Omental fat pad (tissue), 4 donors: ENCODE data around the gene CHERP. TPM values are rescaled to one million over a fixed set of nuclear protein-coding genes. Genes with fewer than 3 reads are reported as not detected.

Experiments
- ATAC-seq: fragments of 150-250 bp; one replicate; pipeline ENCODE4 v1.9.1; 2016; ENCODE audit warnings: mild to moderate bottlenecking, moderate library complexity; ENCODE audit not compliant: low FRiP score
- DNase-seq: peaks from one replicate; pipeline ENCODE4 v3.0.0-alpha.2; 2019; ENCODE audit warnings: low spot score
- total RNA-seq, 4 donors: library from RNA; depleted of rRNA; stranded (reverse); fragments of >200 nt; gene quantifications; one replicate each; pipeline ENCODE4 v1.1.0, GENCODE V29; 2016
- TF ChIP-seq, protein P1 (sequence below), 3 donors: fragments of 450-650 bp; IDR thresholded peaks; one replicate each; pipeline ENCODE4 v1.5.1; 2016 to 2017; ENCODE audit warnings: antibody characterized with exemption in 3 of 3, mild to moderate bottlenecking in 3 of 3, moderate library complexity in 2 of 3

CHERP gene
- total RNA-seq, 4 donors from 2014 or later, result 5.9 to 25.1 (median 10.8) TPM

DNA sequence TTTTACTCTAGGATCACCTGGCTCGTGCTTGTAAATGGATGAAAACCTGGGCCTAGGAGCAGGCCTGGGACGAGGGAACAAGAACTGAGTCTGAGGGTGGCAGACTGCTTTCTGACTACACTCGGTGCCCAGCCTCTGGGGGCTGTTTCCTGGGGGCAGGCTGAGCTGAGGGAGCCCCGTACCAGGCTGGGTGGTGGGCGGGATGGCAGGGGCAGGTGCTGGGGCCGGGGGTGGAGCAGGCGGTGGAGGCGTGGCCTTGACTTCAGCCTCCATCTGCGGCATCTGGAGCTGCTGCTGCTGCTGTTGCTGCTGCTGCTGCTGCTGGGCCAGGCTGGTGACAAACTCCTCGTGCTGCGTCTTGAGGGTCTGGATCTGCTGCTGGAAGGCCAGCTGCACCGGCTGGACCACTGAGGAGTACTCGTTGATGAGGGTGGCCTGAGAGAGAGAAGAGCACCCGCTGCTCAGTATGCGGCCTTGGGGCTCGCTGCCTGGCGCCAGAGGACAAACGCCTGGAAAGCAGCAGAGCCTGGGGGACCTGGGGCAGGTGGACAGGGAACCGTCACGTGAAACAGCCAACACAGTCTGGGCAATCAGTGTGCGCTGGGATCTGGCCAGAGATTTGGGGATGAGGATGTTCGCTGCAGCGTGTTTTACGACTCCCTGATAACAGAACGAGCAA, 12.6 kb downstream of the CHERP start:
- no peak for ATAC-seq
- TF ChIP-seq, protein P1, sequence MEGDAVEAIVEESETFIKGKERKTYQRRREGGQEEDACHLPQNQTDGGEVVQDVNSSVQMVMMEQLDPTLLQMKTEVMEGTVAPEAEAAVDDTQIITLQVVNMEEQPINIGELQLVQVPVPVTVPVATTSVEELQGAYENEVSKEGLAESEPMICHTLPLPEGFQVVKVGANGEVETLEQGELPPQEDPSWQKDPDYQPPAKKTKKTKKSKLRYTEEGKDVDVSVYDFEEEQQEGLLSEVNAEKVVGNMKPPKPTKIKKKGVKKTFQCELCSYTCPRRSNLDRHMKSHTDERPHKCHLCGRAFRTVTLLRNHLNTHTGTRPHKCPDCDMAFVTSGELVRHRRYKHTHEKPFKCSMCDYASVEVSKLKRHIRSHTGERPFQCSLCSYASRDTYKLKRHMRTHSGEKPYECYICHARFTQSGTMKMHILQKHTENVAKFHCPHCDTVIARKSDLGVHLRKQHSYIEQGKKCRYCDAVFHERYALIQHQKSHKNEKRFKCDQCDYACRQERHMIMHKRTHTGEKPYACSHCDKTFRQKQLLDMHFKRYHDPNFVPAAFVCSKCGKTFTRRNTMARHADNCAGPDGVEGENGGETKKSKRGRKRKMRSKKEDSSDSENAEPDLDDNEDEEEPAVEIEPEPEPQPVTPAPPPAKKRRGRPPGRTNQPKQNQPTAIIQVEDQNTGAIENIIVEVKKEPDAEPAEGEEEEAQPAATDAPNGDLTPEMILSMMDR (IDR thresholded peaks at IDR 0.05), result no peak
- DNase-seq, result no peak

DNA sequence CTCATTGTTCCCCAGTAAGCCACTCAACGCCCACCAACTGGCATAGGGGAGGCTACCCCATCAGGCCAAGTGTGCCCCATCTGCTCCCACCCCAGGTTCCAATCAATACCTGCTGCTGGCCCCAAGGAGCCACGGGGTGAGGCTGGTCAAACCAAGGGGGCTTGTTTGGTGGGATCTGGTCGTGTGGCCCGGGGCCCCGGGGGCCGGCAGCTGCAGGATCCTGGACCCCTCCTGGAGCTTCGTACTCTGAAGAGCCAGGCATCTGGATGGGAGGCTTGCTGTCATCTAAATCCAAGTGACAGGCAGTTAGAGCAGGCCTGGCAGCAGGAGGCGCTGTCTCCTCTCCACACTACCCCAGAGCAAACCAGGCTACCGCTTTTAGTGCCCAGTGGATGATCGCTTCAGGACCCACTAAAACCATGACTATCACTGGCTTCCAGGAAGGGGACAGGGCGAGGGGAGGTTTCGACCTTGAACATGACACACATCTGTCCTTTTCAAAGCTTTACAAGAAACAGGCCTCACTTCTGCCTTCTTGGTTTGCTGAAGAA, 14.2 kb downstream of the CHERP start:
- no peak for ATAC-seq
- TF ChIP-seq, protein P1 (IDR thresholded peaks at IDR 0.05), result no peak
- no peak for DNase-seq

GRCh38 chr19:16527334-16527935, 14.8 kb downstream of the CHERP start:
- no peak for DNase-seq
- no peak for ATAC-seq
- TF ChIP-seq, protein P1 (IDR thresholded peaks at IDR 0.05), result no peak

DNA sequence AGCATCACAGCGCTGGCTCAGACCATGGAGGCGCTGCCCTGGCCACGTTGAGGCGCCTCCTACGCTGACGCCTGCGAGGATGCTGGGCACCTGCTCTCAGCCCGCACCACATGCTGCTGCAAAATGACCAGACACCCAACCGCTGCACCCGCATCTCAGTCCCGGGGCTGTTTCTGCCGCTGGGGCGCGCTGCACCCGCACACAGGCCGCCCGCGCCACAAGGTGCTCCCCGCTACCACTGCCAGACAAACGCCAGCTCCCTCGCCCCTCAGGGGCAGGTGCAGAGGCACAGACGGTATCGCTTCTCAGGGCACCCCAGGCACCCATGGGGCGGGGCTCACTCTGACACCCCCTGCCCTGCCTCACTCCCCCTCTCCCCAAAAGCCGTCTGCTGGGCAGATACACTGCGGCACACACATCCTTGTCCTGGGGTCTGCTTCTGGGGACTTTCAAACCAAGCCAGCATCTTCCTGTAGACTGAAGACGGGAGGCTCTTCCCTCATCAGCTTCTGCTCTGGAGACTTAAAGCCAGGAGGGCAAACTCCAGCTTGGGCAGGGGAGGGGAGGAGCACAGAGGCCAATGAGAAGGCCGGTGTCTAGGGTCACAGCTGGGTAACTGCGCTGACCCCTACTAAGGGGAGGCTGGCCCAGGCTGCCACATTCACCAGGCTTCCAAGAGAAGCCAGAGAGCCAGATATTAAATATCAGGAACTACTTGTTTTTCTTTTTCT, 16.3 kb downstream of the CHERP start:
- ATAC-seq, result no peak
- TF ChIP-seq, protein P1 (IDR thresholded peaks at IDR 0.05), result no peak
- DNase-seq, result no peak

DNA sequence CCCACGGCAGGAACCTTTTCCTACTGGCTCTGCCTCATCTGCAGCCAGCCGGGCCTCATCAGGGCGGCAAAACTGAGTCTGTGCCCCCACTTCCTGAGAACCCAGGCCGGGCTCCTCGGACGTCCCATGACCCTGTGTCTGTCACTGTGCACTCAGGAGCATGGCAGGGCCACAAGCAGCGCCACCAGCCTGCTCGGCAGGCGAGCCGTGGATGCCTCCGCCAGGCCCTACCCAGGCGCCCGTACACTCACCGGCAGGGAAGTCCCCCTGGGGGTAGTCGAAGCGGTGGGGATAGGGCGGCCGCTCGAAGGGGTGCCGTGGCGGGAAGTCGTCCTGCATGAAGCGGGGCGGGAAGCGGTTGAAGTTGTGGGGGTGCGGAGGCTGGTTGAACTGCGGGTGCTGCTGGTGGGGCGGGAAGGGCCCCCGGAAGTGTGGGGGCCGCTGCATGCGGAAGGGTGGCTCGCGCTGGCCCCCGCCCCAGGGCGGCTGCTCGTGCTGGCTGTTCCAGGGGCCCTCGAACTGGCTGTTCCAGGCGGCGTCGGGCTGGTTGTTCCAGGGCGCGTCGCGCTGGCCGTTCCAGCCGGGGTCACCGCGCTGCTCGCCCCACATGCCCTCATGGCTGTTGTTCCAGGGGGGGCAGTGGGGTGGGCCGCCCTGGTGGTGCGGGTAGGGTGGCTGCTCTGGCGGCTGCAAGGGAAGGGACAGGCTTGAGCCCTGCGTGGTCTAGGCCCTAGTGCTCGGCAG, 17.1 kb downstream of the CHERP start:
- no peak for DNase-seq
- TF ChIP-seq, protein P1 (IDR thresholded peaks at IDR 0.05), result no peak
- ATAC-seq, result no peak

DNA sequence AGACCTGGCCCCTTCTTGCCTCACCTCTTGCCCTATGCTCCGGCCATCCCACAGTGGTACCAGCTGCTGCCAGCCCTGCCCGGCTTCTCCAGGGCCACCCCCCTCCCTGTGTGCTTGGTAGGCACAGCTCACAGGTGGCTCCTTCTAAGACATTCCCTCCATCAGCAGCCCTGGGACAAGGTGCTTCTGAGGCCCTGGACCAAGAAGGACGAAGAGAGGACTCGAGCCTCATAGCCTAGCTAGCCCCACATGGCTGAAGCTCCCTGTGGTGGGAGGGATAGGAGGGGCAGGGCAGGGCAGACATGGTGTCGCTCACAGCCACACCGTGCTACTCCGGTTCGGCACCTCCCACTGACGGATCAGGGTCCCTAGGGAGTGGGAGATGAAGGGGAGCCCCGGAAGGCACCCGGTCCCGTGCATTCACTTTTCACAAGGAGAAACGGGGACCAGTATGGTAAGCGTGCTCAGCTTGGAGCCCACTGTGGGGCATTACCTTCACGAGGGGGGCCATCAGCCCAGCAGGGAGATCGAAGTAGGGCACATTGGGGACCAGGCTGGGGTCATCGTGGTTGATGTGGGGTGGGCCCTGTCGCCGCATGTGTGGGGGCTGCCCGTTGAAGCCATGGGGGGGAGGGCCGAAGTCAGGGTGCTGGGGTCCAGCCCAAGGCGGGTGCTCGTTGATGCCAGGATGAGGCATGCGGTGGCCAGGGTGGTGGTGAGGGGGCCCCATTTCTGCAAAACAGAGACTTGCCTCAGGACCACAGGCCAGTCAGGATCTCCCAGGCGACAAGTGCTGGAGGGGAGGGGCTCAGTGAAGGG, 19.5 kb downstream of the CHERP start:
- DNase-seq (no peak), ATAC-seq (no peak)
- TF ChIP-seq, protein P1 (IDR thresholded peaks at IDR 0.05), result no peak
